ENCODE measurements around the gene C6orf58.

GRCh38 chr6:127608554-127609270 lies 31.7 kb downstream of the C6orf58 start:
- TF ChIP-seq CTCF (conservative IDR thresholded peaks at IDR 0.05 in 1 of 2, IDR thresholded peaks at IDR 0.05 in 1 of 2; ENCODE audit: low read depth in 1 of 2, low read length in 2 of 2) = no peak
- TF ChIP-seq EZH2 (IDR thresholded peaks at IDR 0.05; ENCODE audit: low read length, missing control alignments) = no peak
